Stimulated activated CD4-positive, alpha-beta T cell treated with anti-CD3 and anti-CD28 coated beads, Interleukin-4, amount 100 ng/mL, for 24 hours (primary cell): Measurements from ENCODE around the gene ADGRF4.
"Not testable (repeated sequence)": the region's sequence is repeated elsewhere in the genome, so short reads cannot be mapped to it uniquely, and the experiment has no call there.

ENCODE experiments used
- DNase-seq: peaks from one replicate; pipeline ENCODE4 v3.0.0-alpha.2; 2020

The ADGRF4 gene

GRCh38 chr6:47736083-47736700 is 37.8 kb downstream of the ADGRF4 start:
- DNase-seq, result no peak

- DNase-seq, result no peak
These were observed 39.0 kb downstream of the ADGRF4 start for GRCh38 chr6:47737406-47737805.

- DNase-seq, result no peak
These were observed 42.3 kb downstream of the ADGRF4 start for GRCh38 chr6:47740714-47741113.

- DNase-seq, result no peak
These were observed 43.4 kb downstream of the ADGRF4 start for GRCh38 chr6:47741807-47742206.

- DNase-seq, result no peak
These were observed 45.4 kb downstream of the ADGRF4 start for GRCh38 chr6:47743744-47744143.

GRCh38 chr6:47745269-47745668 is 46.9 kb downstream of the ADGRF4 start:
- DNase-seq, result not testable (repeated sequence)

GRCh38 chr6:47749757-47750156 is 51.4 kb downstream of the ADGRF4 start:
- DNase-seq, result no peak

- no peak for DNase-seq
These were observed 54.4 kb downstream of the ADGRF4 start for GRCh38 chr6:47752801-47753200.

GRCh38 chr6:47759364-47759763 is 61.0 kb downstream of the ADGRF4 start:
- no peak for DNase-seq

GRCh38 chr6:47762502-47762901 is 64.1 kb downstream of the ADGRF4 start:
- no peak for DNase-seq

GRCh38 chr6:47766445-47766844 is 68.1 kb downstream of the ADGRF4 start:
- no peak for DNase-seq

- DNase-seq, result no peak
These were observed 68.7 kb downstream of the ADGRF4 start for GRCh38 chr6:47767102-47767501.

- DNase-seq, result no peak
These were observed 71.6 kb downstream of the ADGRF4 start for GRCh38 chr6:47769982-47770381.
